Breast epithelium (tissue), 3 donors: Measurements from ENCODE around the gene MROH7.

Experiments used
- POLR2A ChIP-seq: fragments of 450-650 bp; IDR thresholded peaks from one replicate; pipeline ENCODE4 v1.6.1; 2016; ENCODE audit warnings: antibody characterized with exemption, mild to moderate bottlenecking, moderate library complexity
- POLR2AphosphoS5 ChIP-seq, 3 donors: sonication (generic); formaldehyde crosslinking; IDR thresholded peaks; one replicate each; pipeline ENCODE4 v1.6.1; 2017; ENCODE audit warnings: antibody characterized with exemption in 3 of 3
- TF ChIP-seq, protein P1 (sequence below), 3 donors: fragments of 450-650 bp; IDR thresholded peaks; one replicate each; pipeline ENCODE4 v1.5.1; 2016 to 2017; ENCODE audit warnings: antibody characterized with exemption in 3 of 3, mild to moderate bottlenecking in 3 of 3, moderate library complexity in 3 of 3

GRCh38 chr1:54724771-54725170 lies 83.2 kb downstream of the MROH7 start:
- TF ChIP-seq, protein P1, sequence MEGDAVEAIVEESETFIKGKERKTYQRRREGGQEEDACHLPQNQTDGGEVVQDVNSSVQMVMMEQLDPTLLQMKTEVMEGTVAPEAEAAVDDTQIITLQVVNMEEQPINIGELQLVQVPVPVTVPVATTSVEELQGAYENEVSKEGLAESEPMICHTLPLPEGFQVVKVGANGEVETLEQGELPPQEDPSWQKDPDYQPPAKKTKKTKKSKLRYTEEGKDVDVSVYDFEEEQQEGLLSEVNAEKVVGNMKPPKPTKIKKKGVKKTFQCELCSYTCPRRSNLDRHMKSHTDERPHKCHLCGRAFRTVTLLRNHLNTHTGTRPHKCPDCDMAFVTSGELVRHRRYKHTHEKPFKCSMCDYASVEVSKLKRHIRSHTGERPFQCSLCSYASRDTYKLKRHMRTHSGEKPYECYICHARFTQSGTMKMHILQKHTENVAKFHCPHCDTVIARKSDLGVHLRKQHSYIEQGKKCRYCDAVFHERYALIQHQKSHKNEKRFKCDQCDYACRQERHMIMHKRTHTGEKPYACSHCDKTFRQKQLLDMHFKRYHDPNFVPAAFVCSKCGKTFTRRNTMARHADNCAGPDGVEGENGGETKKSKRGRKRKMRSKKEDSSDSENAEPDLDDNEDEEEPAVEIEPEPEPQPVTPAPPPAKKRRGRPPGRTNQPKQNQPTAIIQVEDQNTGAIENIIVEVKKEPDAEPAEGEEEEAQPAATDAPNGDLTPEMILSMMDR (IDR thresholded peaks at IDR 0.05) = no peak
- TF ChIP-seq POLR2A = no peak
- no peak for TF ChIP-seq POLR2AphosphoS5 (IDR thresholded peaks at IDR 0.05)
